GM12878 (cell line): ENCODE results near the gene ADNP2. TPM values are rescaled to one million over a fixed set of nuclear protein-coding genes. Genes with fewer than 3 reads are reported as not detected.

Source experiments
- BCL3 ChIP-seq: IDR thresholded peaks from 2 replicates; pipeline ENCODE4 v1.6.1; 2011; ENCODE audit warnings: borderline replicate concordance, low read depth, mild to moderate bottlenecking, moderate library complexity, low read length; ENCODE audit not compliant: insufficient read depth, poor library complexity, severe bottlenecking
- CTCF ChIP-seq, 3 experiments: IDR thresholded peaks in 2 of 3; conservative IDR thresholded peaks in 1 of 3; 2 replicates each; pipeline ENCODE4 v1.5.1; 2011; ENCODE audit warnings: low read depth in 3 of 3, low read length in 3 of 3, mild to moderate bottlenecking in 3 of 3, control low read depth in 2 of 3, moderate library complexity in 2 of 3, inconsistent platforms in 1 of 3, mixed read lengths in 1 of 3; ENCODE audit not compliant: control insufficient read depth in 2 of 3, insufficient read depth in 1 of 3; ENCODE audit errors: extremely low read depth in 1 of 3
- E2F8 ChIP-seq: fragments of 450-650 bp; IDR thresholded peaks from 2 replicates; pipeline ENCODE4 v1.6.1; 2018; ENCODE audit warnings: mild to moderate bottlenecking, low read depth, moderate library complexity; ENCODE audit not compliant: partially characterized antibody
- ETV6 ChIP-seq, 2 experiments: fragments of 450-650 bp in 1 of 2; IDR thresholded peaks in 1 of 2; conservative IDR thresholded peaks in 1 of 2; 2 replicates each; pipeline ENCODE4 v1.6.1; 2014; ENCODE audit warnings: antibody characterized with exemption in 1 of 2, borderline replicate concordance in 1 of 2, low read depth in 1 of 2, mild to moderate bottlenecking in 1 of 2, moderate library complexity in 1 of 2
- IRF3 ChIP-seq: fragments of 450-650 bp; IDR thresholded peaks from 2 replicates; pipeline ENCODE4 v1.6.1; 2014; ENCODE audit warnings: mild to moderate bottlenecking
- POLR2AphosphoS2 ChIP-seq: IDR thresholded peaks from 2 replicates; pipeline ENCODE4 v1.6.1; 2011; ENCODE audit warnings: low read depth, mild to moderate bottlenecking, low read length, improper control_type of control experiment, moderate library complexity
- RCOR1 ChIP-seq: conservative IDR thresholded peaks from 2 replicates; pipeline ENCODE4 v1.6.1; 2012; ENCODE audit warnings: low read depth, low read length, improper control_type of control experiment
- RELB ChIP-seq: fragments of 450-650 bp; IDR thresholded peaks from 2 replicates; pipeline ENCODE4 v1.6.1; 2017; ENCODE audit warnings: low read depth, mild to moderate bottlenecking, moderate library complexity
- polyA plus RNA-seq, 11 experiments: library from polyadenylated mRNA; depleted of rRNA in 4 of 11; unstranded in 6 of 11; stranded (reverse) in 5 of 11; fragments of >200 nt; fragmentation: Nextera tagmentation in 4 of 11; fragmentation: Illumina TruSeq in 1 of 11; extraction: Ambion mirVana in 4 of 11; extraction: Trizol in 1 of 11; gene quantifications; 1 replicate in 1 of 11; 2 replicates in 10 of 11; pipeline versions ENCODE4 v1.2.1 to v1.2.3, GENCODE V29; 2011 to 2016; ENCODE audit warnings: inconsistent platforms in 2 of 11, missing spikeins in 2 of 11, low read depth in 1 of 11
- total RNA-seq, 4 experiments: library from RNA; depleted of rRNA in 3 of 4; stranded (reverse); fragments of >200 nt in 3 of 4; fragmentation: Illumina TruSeq in 1 of 4; extraction: Trizol in 1 of 4; gene quantifications; 2 replicates each; pipeline versions ENCODE4 v1.2.1 to v1.2.3, GENCODE V29; 2013 to 2021

Gene ADNP2
- total and polyA plus RNA-seq, 10 of the 15 experiments (the other 5 are each of a cell fraction or from before 2014, with no cell fraction given): 3.7 to 25.1 (median 13.0) TPM

- TF ChIP-seq E2F8 (no peak), IRF3 (no peak), RCOR1 (no peak), BCL3 (no peak), ETV6 (conservative IDR thresholded peaks at IDR 0.05 in 1 of 2, IDR thresholded peaks at IDR 0.05 in 1 of 2; ENCODE audit: borderline replicate concordance in 1 of 2, low read depth in 1 of 2) (no peak), RELB (no peak), CTCF (IDR thresholded peaks at IDR 0.05 in 2 of 3, conservative IDR thresholded peaks at IDR 0.05 in 1 of 3; ENCODE audit: control insufficient read depth in 2 of 3, extremely low read depth in 1 of 3, insufficient read depth in 1 of 3, low read depth in 3 of 3, low read length in 3 of 3) (no peak), POLR2AphosphoS2 (no peak)
- TF ChIP-seq, all 136 proteins: peak for 0
These were observed 75.2 kb downstream of the ADNP2 start (continued) for GRCh38 chr18:80184243-80184772.
